Endothelial cell of umbilical vein (primary cell): Measurements from ENCODE around the gene GOLGA8J.
"Not testable (repeated sequence)": the region's sequence is repeated elsewhere in the genome, so short reads cannot be mapped to it uniquely, and the experiment has no call there.

Experiments
- CTCF ChIP-seq, 2 donors: IDR thresholded peaks; 1 replicate in 1 of 2; 2 replicates in 1 of 2; pipeline ENCODE4 v1.5.1; 2011; ENCODE audit warnings: low read length in 2 of 2, mild to moderate bottlenecking in 2 of 2, moderate library complexity in 2 of 2, control low read depth in 1 of 2, inconsistent platforms in 1 of 2, low read depth in 1 of 2; ENCODE audit not compliant: insufficient read depth in 1 of 2; ENCODE audit errors: extremely low read depth in 1 of 2
- EZH2 ChIP-seq: IDR thresholded peaks from 2 replicates; pipeline ENCODE4 v1.6.1; 2012; ENCODE audit warnings: borderline replicate concordance, low read depth, mild to moderate bottlenecking, moderate library complexity, low read length, inconsistent platforms; ENCODE audit not compliant: severe bottlenecking

- not testable (repeated sequence) for TF ChIP-seq CTCF (IDR thresholded peaks at IDR 0.05; ENCODE audit: extremely low read depth in 1 of 2, insufficient read depth in 1 of 2, low read depth in 1 of 2, low read length in 2 of 2); EZH2
These were observed 37.3 kb upstream of the GOLGA8J start for GRCh38 chr15:30045248-30046041.
